HepG2 (cell line): ENCODE results near the gene SLC25A17. TPM values are rescaled to one million over a fixed set of nuclear protein-coding genes. Genes with fewer than 3 reads are reported as not detected.
"Not testable (repeated sequence)": the region's sequence is repeated elsewhere in the genome, so short reads cannot be mapped to it uniquely, and the experiment has no call there.

Source experiments
- ATAC-seq: fragments of 200-7000 bp; cut with Tn5 transposase; 3 replicates; pipeline ENCODE4 v1.9.1; 2020; ENCODE audit warnings: mild to moderate bottlenecking, moderate library complexity
- BruUV-seq: library from RNA; stranded (reverse); fragments of 400-500 nt; replicated peaks from 2 replicates; lab custom pipeline; 2021; lab: Mats Ljungman, UMichigan
- CTCF ChIA-PET: fragments of 300-600 bp; formaldehyde crosslinking; extraction: SDS; loops from one replicate; lab custom pipeline; 2021; ENCODE audit warnings: low total read pairs, inconsistent platforms, low intra/inter-chr PET ratio; lab: Yijun Ruan, JAX
- POLR2A ChIA-PET: fragments of 350-600 bp; sonication (Branson Sonifier 250); formaldehyde crosslinking; loops from one replicate; lab custom pipeline; 2020; ENCODE audit warnings: antibody characterized with exemption, inconsistent platforms; lab: Yijun Ruan, JAX
- DNase-seq: peaks from one replicate; pipeline ENCODE4 v3.0.0-alpha.2; 2015; ENCODE audit warnings: low spot score
- FAIRE-seq: peaks from 3 replicates; lab custom pipeline; 2011; peaks lifted over from hg19 to GRCh38; lab: Jason Lieb, UNC
- H2AFZ ChIP-seq: one replicate; pipeline ENCODE4 v1.6.1; 2011; ENCODE audit warnings: low read length, inconsistent platforms
- H3K27ac ChIP-seq: fragments of 300-600 bp; 3 replicates; pipeline ENCODE4 v1.8.0; 2011; ENCODE audit warnings: mixed run types, mild to moderate bottlenecking, mixed read lengths, low read length, inconsistent platforms; ENCODE audit not compliant: insufficient read depth; ENCODE audit errors: extremely low read length
- H3K27me3 ChIP-seq, 2 experiments: fragments of 200-600 bp in 1 of 2; 2 replicates in 1 of 2; 3 replicates in 1 of 2; pipeline versions ENCODE4 v1.6.0 to v1.8.0; 2011; ENCODE audit warnings: low read length in 2 of 2, mild to moderate bottlenecking in 2 of 2, moderate library complexity in 2 of 2, inconsistent platforms in 1 of 2; ENCODE audit not compliant: insufficient read depth in 2 of 2, control insufficient read depth in 1 of 2
- H3K36me3 ChIP-seq, 2 experiments: fragments of 200-600 bp in 1 of 2; replicated peaks in 1 of 2; 2 replicates in 1 of 2; 3 replicates in 1 of 2; pipeline versions ENCODE4 v1.5.1 to v1.8.0; 2011; ENCODE audit warnings: low read length in 2 of 2, inconsistent platforms in 1 of 2; ENCODE audit not compliant: insufficient read depth in 2 of 2, control insufficient read depth in 1 of 2
- H3K4me1 ChIP-seq: 2 replicates; pipeline ENCODE4 v1.5.1; 2012; ENCODE audit warnings: low read length, inconsistent platforms; ENCODE audit not compliant: insufficient read depth
- H3K4me2 ChIP-seq: 2 replicates; pipeline ENCODE4 v1.6.0; 2011; ENCODE audit warnings: low read depth, low read length, inconsistent platforms
- H3K4me3 ChIP-seq, 3 experiments: fragments of 200-600 bp in 1 of 3; sonication (generic), shearing (Covaris generic) in 1 of 3; replicated peaks in 1 of 3; 2 replicates each; pipeline ENCODE4 v1.5.1; 2011 to 2016; ENCODE audit warnings: low read length in 3 of 3, inconsistent platforms in 2 of 3, low read depth in 2 of 3, mild to moderate bottlenecking in 2 of 3, control low read depth in 1 of 3, mixed read lengths in 1 of 3; ENCODE audit not compliant: insufficient read depth in 1 of 3
- H3K79me2 ChIP-seq: one replicate; pipeline ENCODE4 v1.6.1; 2011; ENCODE audit warnings: low read length, inconsistent platforms; ENCODE audit not compliant: insufficient read depth
- H3K9ac ChIP-seq: 2 replicates; pipeline ENCODE4 v1.6.0; 2011; ENCODE audit warnings: mild to moderate bottlenecking, low read depth, low read length, inconsistent platforms; ENCODE audit not compliant: insufficient read depth
- H3K9me3 ChIP-seq: 2 replicates; pipeline ENCODE4 v1.5.1; 2012; ENCODE audit warnings: mild to moderate bottlenecking, low read length
- H4K20me1 ChIP-seq: 2 replicates; pipeline ENCODE4 v1.6.0; 2011; ENCODE audit warnings: inconsistent platforms, mild to moderate bottlenecking, low read length, moderate library complexity; ENCODE audit not compliant: insufficient read depth
- CEBPG ChIP-seq: IDR thresholded peaks from 2 replicates; pipeline ENCODE4 v1.6.1; 2016
- NONO ChIP-seq, 2 experiments: fragments of 450-650 bp in 1 of 2; sonication (generic) in 1 of 2; formaldehyde crosslinking in 1 of 2; IDR thresholded peaks in 1 of 2; conservative IDR thresholded peaks in 1 of 2; 2 replicates each; pipeline versions ENCODE4 v1.6.1 to v1.8.0; 2017 to 2022; ENCODE audit warnings: mild to moderate bottlenecking in 1 of 2, missing genetic modification reagents in 1 of 2, moderate library complexity in 1 of 2
- ZNF251 ChIP-seq: sonication (generic); formaldehyde crosslinking; IDR thresholded peaks from 2 replicates; pipeline ENCODE4 v1.9.0; 2021; ENCODE audit warnings: mild to moderate bottlenecking, missing genetic modification reagents
- ZNF883 ChIP-seq: sonication (generic); formaldehyde crosslinking; IDR thresholded peaks from 2 replicates; pipeline ENCODE4 v1.5.1; 2020; ENCODE audit warnings: mild to moderate bottlenecking, missing genetic modification reagents; ENCODE audit errors: not compliant biosample characterization
- WGBS: methylation state at CpG from one replicate; pipeline ENCODE4 v1.1.6; 2017; ENCODE audit warnings: low lambda C conversion rate; 5-methylcytosine and 5-hydroxymethylcytosine counted together
- in situ Hi-C: cut with HindIII; loops from 2 replicates; pipeline ENCODE4 v1.10.0; 2017; ENCODE audit warnings: low pct_unique_long_range_greater_than_20kb; ENCODE audit not compliant: extremely low pct_ligation_motif_present
- intact Hi-C: fragments of 100-400 bp; cut with micrococcal nuclease; formaldehyde crosslinking; loops from one replicate; pipeline ENCODE4 v1.10.0; 2022; ENCODE audit not compliant: unreplicated experiment
- polyA plus RNA-seq, 8 experiments: library from polyadenylated mRNA; depleted of rRNA in 3 of 8; stranded (reverse) in 7 of 8; unstranded in 1 of 8; fragments of >200 nt; fragmentation: Illumina TruSeq in 4 of 8; extraction: Trizol in 4 of 8; gene quantifications; 2 replicates each; pipeline versions ENCODE4 v1.2.1 to v1.2.3, GENCODE V29; 2011 to 2016; ENCODE audit warnings: low read depth in 4 of 8, missing spikeins in 1 of 8, mixed read lengths in 1 of 8; ENCODE audit not compliant: insufficient read depth in 1 of 8
- total RNA-seq, 5 experiments: library from RNA; depleted of rRNA; stranded (reverse); fragments of >200 nt; fragmentation: Illumina TruSeq; extraction: Trizol; gene quantifications; 2 replicates each; pipeline ENCODE4 v1.2.3, GENCODE V29; 2016; ENCODE audit warnings: low read depth in 1 of 5

The SLC25A17 gene
- total and polyA plus RNA-seq, 2 of the 13 experiments (the other 11 are each of a cell fraction or from before 2014, with no cell fraction given), result 15.7 to 27.9 TPM

GRCh38 chr22:40826292-40826691, 7.1 kb upstream of the SLC25A17 start:
- H3K4me2 ChIP-seq, H2AFZ ChIP-seq, intact Hi-C loops, ATAC-seq, DNase-seq, CTCF ChIA-PET, H3K4me3 ChIP-seq, H4K20me1 ChIP-seq, H3K9me3 ChIP-seq, in situ Hi-C loops, H3K79me2 ChIP-seq, FAIRE-seq, H3K27me3 ChIP-seq, H3K9ac ChIP-seq: not testable (repeated sequence)
- POLR2A ChIA-PET, result interaction anchor here (0.7 to 1.9 kb wide), 2 partner anchors 27 to 30 kb away, joined by 3 to 7 read pairs; partner anchors contain the start of genes ST13 and XPNPEP3
- BruUV-seq, result TSS peak; percentile 59
- H3K27ac ChIP-seq, result peak overlapping the region; percentile 73
- peaks cover 14% of the 10 kb centered on the region for H3K4me1 ChIP-seq
- peaks cover 7 to 22% of the 10 kb centered on the region in 2 experiments; a peak in 4 of 5 replicates for H3K36me3 ChIP-seq
- TF ChIP-seq CEBPG (CRISPR knock-in tag), result 0 out of 2 replicates have a peak, but pooled peaks have one; percentile 32
- 100% methylated on average over 1 of the region's 2 CpGs for WGBS

- H3K4me3 ChIP-seq, result no peak overlapping the region
- H3K9me3 ChIP-seq, result no peaks in the 10 kb centered on the region
- peaks cover 0 to 10% of the 10 kb centered on the region in 2 experiments; a peak in 2 of 5 replicates for H3K36me3 ChIP-seq
- H3K79me2 ChIP-seq, result peaks cover 6% of the 10 kb centered on the region
- no peak overlapping the region for H3K9ac ChIP-seq
- H3K4me1 ChIP-seq, result peaks cover 28% of the 10 kb centered on the region
- ATAC-seq (no peak), FAIRE-seq (no peak), DNase-seq (no peak)
- POLR2A ChIA-PET, result no interaction called here
- H2AFZ ChIP-seq, result no peak overlapping the region
- CTCF ChIA-PET, result no interaction called here
- H4K20me1 ChIP-seq, result no peaks in the 10 kb centered on the region
- WGBS, result 97% methylated on average over 1 of the region's 1 CpG
- H3K27ac ChIP-seq, result no peak overlapping the region
- intact Hi-C loops, result no loop called here
- in situ Hi-C loops, result no loop called here
- BruUV-seq, result no TSS peak
- no peak for TF ChIP-seq ZNF883 (CRISPR knock-in tag)
- no peak for TF ChIP-seq NONO (IDR thresholded peaks at IDR 0.05)
- no peak for TF ChIP-seq NONO (CRISPR knock-in tag; conservative IDR thresholded peaks at IDR 0.05)
- TF ChIP-seq ZNF251 (CRISPR knock-in tag), result no peak
- H3K27me3 ChIP-seq, result no peaks in the 10 kb centered on the region; a peak in 1 of 5 replicates
- no peak overlapping the region for H3K4me2 ChIP-seq
Measured at GRCh38 chr22:40823426-40823825, 4.3 kb upstream of the SLC25A17 start.
